Measurements from ENCODE around the gene CAMSAP1.

The CAMSAP1 gene

GRCh38 chr9:135878528-135879236, 28.7 kb downstream of the CAMSAP1 start:
- H3K27ac ChIP-seq (ENCODE audit: extremely low read depth, low read depth, low read length): no peak overlapping the region
- TF ChIP-seq PRDM1 (tag by site-specific recombination; IDR thresholded peaks at IDR 0.05) (peak; percentile 85), PRDM10 (tag by site-specific recombination; IDR thresholded peaks at IDR 0.05) (no peak), ZNF600 (tag by site-specific recombination; IDR thresholded peaks at IDR 0.05) (no peak)
- H3K9me3 ChIP-seq (ENCODE audit: control insufficient read depth, insufficient read depth, low read depth, low read length): no peaks in the 10 kb centered on the region
- CTCF ChIA-PET: interaction anchor here (0.6 to 1.5 kb wide), 3 partner anchors 8 to 250 kb away, joined by 3 to 4 read pairs (median 3); no protein-coding TSS in a partner anchor
- POLR2A ChIA-PET: interaction anchor here (1.1 kb wide), 1 partner anchor 8 kb away, joined by 3 read pairs; no protein-coding TSS in a partner anchor
- no peaks in the 10 kb centered on the region for H3K4me1 ChIP-seq (ENCODE audit: control insufficient read depth, insufficient read depth, low read length)
- H3K4me3 ChIP-seq (ENCODE audit: low read depth, low read length): no peak overlapping the region
- peaks cover 0 to 10% of the 10 kb centered on the region in 2 experiments; a peak in 2 of 3 replicates for H3K36me3 ChIP-seq (ENCODE audit: control insufficient read depth in 2 of 2, insufficient read depth in 1 of 2, low read length in 2 of 2)

GRCh38 chr9:135877791-135878527, 29.4 kb downstream of the CAMSAP1 start:
- Histone ChIP-seq H3K27ac (ENCODE audit: extremely low read depth, low read depth, low read length) (no peak overlapping the region), H3K4me1 (ENCODE audit: control insufficient read depth, insufficient read depth, low read length) (peaks cover 3% of the 10 kb centered on the region; the same call in 1 of the 2 replicates), H3K4me3 (ENCODE audit: low read depth, low read length) (no peak overlapping the region), H3K9me3 (ENCODE audit: control insufficient read depth, insufficient read depth, low read depth, low read length) (no peaks in the 10 kb centered on the region), H3K36me3 (ENCODE audit: control insufficient read depth in 2 of 2, insufficient read depth in 1 of 2, low read length in 2 of 2) (peaks cover 0 to 10% of the 10 kb centered on the region in 2 experiments; a peak in 2 of 3 replicates)
- ChIA-PET CTCF (interaction anchor here (0.6 to 3.2 kb wide), 5 partner anchors 9 to 249 kb away, joined by 3 to 16 read pairs (median 4); no protein-coding TSS in a partner anchor), POLR2A (interaction anchor here (1.1 kb wide), 1 partner anchor 9 kb away, joined by 3 read pairs; no protein-coding TSS in a partner anchor)
- TF ChIP-seq ZNF121 (tag by site-specific recombination; IDR thresholded peaks at IDR 0.05) (peak; percentile 6; the same call in 1 of the 2 replicates), ZNF133 (tag by site-specific recombination; IDR thresholded peaks at IDR 0.05) (no peak), KLF8 (tag by site-specific recombination; IDR thresholded peaks at IDR 0.05) (no peak), ZNF473 (tag by site-specific recombination; IDR thresholded peaks at IDR 0.05) (no peak), GLIS1 (tag by site-specific recombination; IDR thresholded peaks at IDR 0.05) (no peak)

- Histone ChIP-seq H3K36me3 (ENCODE audit: control insufficient read depth in 2 of 2, insufficient read depth in 1 of 2, low read length in 2 of 2) (peaks cover 0 to 6% of the 10 kb centered on the region in 2 experiments; a peak in 2 of 3 replicates), H3K4me3 (ENCODE audit: low read depth, low read length) (no peak overlapping the region), H3K9me3 (ENCODE audit: control insufficient read depth, insufficient read depth, low read depth, low read length) (no peaks in the 10 kb centered on the region), H3K27ac (ENCODE audit: extremely low read depth, low read depth, low read length) (no peak overlapping the region), H3K4me1 (ENCODE audit: control insufficient read depth, insufficient read depth, low read length) (peaks cover 3% of the 10 kb centered on the region)
- ChIA-PET POLR2A (no interaction called here), CTCF (interaction anchor here (0.7 to 3.2 kb wide), 5 partner anchors 11 to 567 kb away, joined by 3 to 16 read pairs (median 6); no protein-coding TSS in a partner anchor)
- TF ChIP-seq SP7 (tag by site-specific recombination; IDR thresholded peaks at IDR 0.05) (no peak), SCRT1 (tag by site-specific recombination; IDR thresholded peaks at IDR 0.05; ENCODE audit: borderline replicate concordance) (peak; percentile 66; the same call in 1 of the 2 replicates), SCRT2 (tag by site-specific recombination; IDR thresholded peaks at IDR 0.05) (peak; percentile 87)
Measured at GRCh38 chr9:135876936-135877335, 30.4 kb downstream of the CAMSAP1 start.

GRCh38 chr9:135874859-135875258, 32.5 kb downstream of the CAMSAP1 start:
- ChIA-PET POLR2A (no interaction called here), CTCF (interaction anchor here (0.5 to 3.2 kb wide), 5 partner anchors 9 to 252 kb away, joined by 3 to 16 read pairs (median 4); no protein-coding TSS in a partner anchor)
- H3K9me3 ChIP-seq (ENCODE audit: control insufficient read depth, insufficient read depth, low read depth, low read length): no peaks in the 10 kb centered on the region
- H3K36me3 ChIP-seq (ENCODE audit: control insufficient read depth in 2 of 2, insufficient read depth in 1 of 2, low read length in 2 of 2): no peaks in the 10 kb centered on the region; a peak in 1 of 3 replicates
- TF ChIP-seq ZNF600 (tag by site-specific recombination; IDR thresholded peaks at IDR 0.05): peak; percentile 57; the same call in 1 of the 2 replicates
- TF ChIP-seq IKZF3 (tag by site-specific recombination; IDR thresholded peaks at IDR 0.05): no peak
- no peak overlapping the region for H3K4me3 ChIP-seq (ENCODE audit: low read depth, low read length)
- no peak overlapping the region for H3K27ac ChIP-seq (ENCODE audit: extremely low read depth, low read depth, low read length)
- peaks cover 3% of the 10 kb centered on the region for H3K4me1 ChIP-seq (ENCODE audit: control insufficient read depth, insufficient read depth, low read length)
